Suppressor macrophage (primary cell): ENCODE data around the gene AGBL4.

Source experiments
- DNase-seq, 4 experiments: peaks; one replicate each; pipeline ENCODE4 v3.0.0-alpha.2; 2020 to 2022

The AGBL4 gene

GRCh38 chr1:48878191-48878940 lies 1145.4 kb downstream of the AGBL4 start:
- DNase-seq: peak in 3 of 4 experiments; percentile 1 to 34 (median 6)

GRCh38 chr1:48876330-48876785 lies 1147.4 kb downstream of the AGBL4 start:
- DNase-seq: peak in 3 of 4 experiments; percentile 4 to 15 (median 11)

- no peak for DNase-seq
These were observed 1148.0 kb downstream of the AGBL4 start for GRCh38 chr1:48875552-48876329.

- DNase-seq: no peak
These were observed 1149.8 kb downstream of the AGBL4 start for GRCh38 chr1:48873944-48874343.

GRCh38 chr1:48870596-48870995 lies 1153.2 kb downstream of the AGBL4 start:
- peak in 2 of 4 experiments; percentile 6 to 27 for DNase-seq

- DNase-seq: no peak
These were observed 1154.4 kb downstream of the AGBL4 start for GRCh38 chr1:48869116-48869893.

- no peak for DNase-seq
These were observed 1158.8 kb downstream of the AGBL4 start for GRCh38 chr1:48864913-48865312.

- peak in 3 of 4 experiments; percentile 4 to 25 (median 6) for DNase-seq
These were observed 1164.3 kb downstream of the AGBL4 start for GRCh38 chr1:48859456-48859855.

- DNase-seq: no peak
These were observed 1165.4 kb downstream of the AGBL4 start for GRCh38 chr1:48858200-48858920.

- peak; percentile 39 to 76 (median 54) for DNase-seq
These were observed 1170.7 kb downstream of the AGBL4 start for GRCh38 chr1:48853006-48853405.

- peak; percentile 19 to 67 (median 36) for DNase-seq
These were observed 1172.1 kb downstream of the AGBL4 start for GRCh38 chr1:48851638-48852037.

- DNase-seq: peak; percentile 34 to 69 (median 48)
These were observed 1175.7 kb downstream of the AGBL4 start for GRCh38 chr1:48848035-48848434.

- no peak for DNase-seq
These were observed 1177.3 kb downstream of the AGBL4 start for GRCh38 chr1:48846441-48846840.

GRCh38 chr1:48844187-48844586 lies 1179.6 kb downstream of the AGBL4 start:
- DNase-seq: no peak

- DNase-seq: no peak
These were observed 1181.8 kb downstream of the AGBL4 start for GRCh38 chr1:48841966-48842365.

- no peak for DNase-seq
These were observed 1182.3 kb downstream of the AGBL4 start for GRCh38 chr1:48841461-48841860.

GRCh38 chr1:48831120-48831978 lies 1192.4 kb downstream of the AGBL4 start:
- no peak for DNase-seq

GRCh38 chr1:48830715-48831114 lies 1193.0 kb downstream of the AGBL4 start:
- no peak for DNase-seq

- DNase-seq: no peak
These were observed 1194.3 kb downstream of the AGBL4 start for GRCh38 chr1:48829446-48829845.

GRCh38 chr1:48823168-48823567 lies 1200.6 kb downstream of the AGBL4 start:
- DNase-seq: no peak

GRCh38 chr1:48820491-48820890 lies 1203.3 kb downstream of the AGBL4 start:
- no peak for DNase-seq
